NCI-H2196 (cell line): ENCODE results near the gene BPGM.
A peak's percentile ranks its signal among the peaks of the same experiment; 100 is the strongest.
"Not testable (repeated sequence)": the region's sequence is repeated elsewhere in the genome, so short reads cannot be mapped to it uniquely, and the experiment has no call there.

ENCODE experiments used
- DNase-seq: peaks from one replicate; lab custom pipeline; 2025; ENCODE audit not compliant: unreplicated experiment; lab: John Stamatoyannopoulos, UW

Gene BPGM

GRCh38 chr7:134630893-134631292, 15.8 kb upstream of the BPGM start:
- DNase-seq = no peak

DNA sequence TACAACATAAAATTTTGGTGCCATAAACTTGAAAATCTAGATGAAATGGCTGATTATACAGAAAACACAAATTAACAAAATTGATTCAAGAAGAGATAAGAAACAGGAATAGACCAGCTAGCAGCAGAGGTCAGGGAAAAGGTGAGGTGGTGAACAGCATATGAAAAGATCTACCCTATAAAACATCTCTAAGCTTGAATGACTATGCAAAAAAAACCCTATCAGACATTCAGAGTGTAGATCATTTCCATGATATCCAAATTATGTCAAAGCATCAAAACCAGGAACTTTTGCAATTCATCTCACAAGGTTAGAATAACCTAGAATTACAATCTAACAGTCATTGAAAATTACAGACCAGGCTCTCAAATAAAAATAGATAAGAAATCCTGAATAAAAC, 14.6 kb upstream of the BPGM start:
- no peak for DNase-seq

DNA sequence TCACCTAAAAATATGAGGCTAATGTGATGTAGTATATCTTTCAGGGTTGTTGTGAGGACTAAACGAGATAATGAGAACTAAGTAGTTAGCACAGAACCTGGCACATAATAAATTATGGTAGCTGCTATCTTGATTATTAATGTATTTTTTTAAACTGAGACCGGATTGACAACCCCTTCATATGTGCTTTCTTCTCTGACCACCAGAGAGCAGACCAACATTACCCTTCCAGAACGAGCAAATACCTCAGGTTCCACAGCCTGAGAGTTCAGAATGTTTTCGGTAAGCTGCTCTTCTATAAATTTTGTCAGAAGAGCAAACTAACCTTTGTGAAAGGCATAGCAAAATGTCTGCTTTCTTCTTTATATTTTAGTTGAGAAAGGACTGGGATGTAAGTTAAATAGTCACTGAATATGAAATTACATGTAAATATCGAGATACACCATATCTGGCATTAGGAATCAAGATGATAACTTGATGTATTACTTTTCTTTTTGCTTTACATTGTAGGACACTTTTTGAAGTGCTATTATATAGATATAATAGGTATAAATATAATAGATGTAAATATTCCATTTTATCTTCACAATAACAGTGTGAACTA, 13.6 kb upstream of the BPGM start:
- DNase-seq = peak; percentile 9

DNA sequence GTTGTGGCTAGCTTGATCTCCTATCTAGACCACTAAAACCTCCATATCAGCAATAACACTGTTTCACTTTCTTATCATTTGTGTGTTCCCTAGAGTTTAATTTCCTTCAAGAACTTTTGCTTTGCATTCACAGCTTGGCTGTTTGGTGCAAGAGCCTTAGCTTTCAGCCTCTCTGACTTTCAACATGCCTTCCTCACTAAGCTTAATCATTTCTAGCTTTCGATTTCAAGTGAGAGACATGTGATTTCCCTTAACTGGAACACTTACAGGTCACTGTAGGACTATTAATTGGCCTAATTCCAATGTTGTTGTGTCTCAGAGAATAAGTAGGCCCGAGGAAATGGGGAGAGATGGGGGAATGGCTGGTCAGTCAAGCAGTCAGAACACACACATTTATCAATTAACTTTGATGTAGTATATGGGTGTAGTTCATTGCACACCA, 10.6 kb upstream of the BPGM start:
- DNase-seq = no peak

DNA sequence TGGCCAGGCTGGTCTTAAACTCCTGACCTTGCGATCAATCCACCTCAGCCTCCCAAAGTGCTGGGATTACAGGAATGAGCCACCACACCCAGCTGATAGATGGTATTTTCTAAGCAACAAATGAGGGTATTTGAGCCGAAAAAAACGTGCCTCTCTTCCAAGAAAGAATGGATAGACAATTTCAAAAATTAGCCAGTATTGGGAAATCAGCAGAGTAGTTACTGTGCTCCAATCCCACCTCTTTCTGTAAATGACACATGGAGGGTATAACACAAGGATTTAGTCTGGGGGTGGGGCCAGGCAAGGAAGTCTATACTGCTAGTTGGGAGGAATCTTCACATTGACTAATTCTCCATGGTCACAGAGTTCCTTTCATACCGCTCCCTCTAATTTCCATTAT, 9.2 kb upstream of the BPGM start:
- DNase-seq = no peak

GRCh38 chr7:134637934-134638719, 8.5 kb upstream of the BPGM start:
- no peak for DNase-seq

- DNase-seq = no peak
Observed at GRCh38 chr7:134639061-134639460, 7.6 kb upstream of the BPGM start.

GRCh38 chr7:134639683-134640279, 6.9 kb upstream of the BPGM start:
- no peak for DNase-seq

- DNase-seq = no peak
Observed at GRCh38 chr7:134640842-134641715, 5.6 kb upstream of the BPGM start.

GRCh38 chr7:134641981-134642380, 4.7 kb upstream of the BPGM start:
- not testable (repeated sequence) for DNase-seq

DNA sequence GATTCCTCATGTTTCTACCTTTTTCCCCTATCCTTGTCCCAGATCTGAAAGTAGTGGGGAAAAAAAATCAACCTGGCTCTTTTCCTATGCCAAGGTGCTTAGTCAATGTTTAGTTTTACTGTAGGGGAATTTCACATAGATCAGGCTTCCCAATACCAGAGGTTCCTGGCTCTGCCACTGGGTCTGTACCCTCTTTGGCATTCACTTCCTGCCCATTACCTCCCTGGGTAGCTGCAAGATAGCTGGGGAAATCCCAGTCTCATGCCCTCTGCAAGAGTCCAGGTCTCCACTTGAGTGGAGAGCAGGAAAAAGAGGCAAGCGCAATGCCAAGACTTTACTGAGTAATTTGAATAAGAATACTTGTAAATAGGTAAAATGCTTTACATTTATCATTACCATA, 3.5 kb upstream of the BPGM start:
- DNase-seq = no peak

DNA sequence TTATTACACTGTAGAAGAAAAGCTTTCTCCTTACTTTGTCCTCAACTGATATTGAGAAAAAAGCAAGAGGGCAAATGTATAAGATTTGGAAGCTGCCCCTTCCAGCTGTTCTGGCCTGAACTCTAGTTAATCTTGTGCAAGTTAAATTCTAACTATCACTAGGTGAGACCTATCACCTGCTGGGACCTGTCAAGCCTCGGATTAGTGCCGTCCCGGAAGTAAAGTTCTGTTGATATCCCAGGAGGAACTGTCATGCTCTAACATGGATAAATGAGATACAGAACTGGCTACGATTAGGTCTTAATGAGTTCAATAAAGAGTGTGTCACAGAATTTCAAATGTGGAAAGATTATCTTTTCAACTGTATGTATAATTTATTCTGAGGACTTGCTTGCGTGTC, 1.2 kb upstream of the BPGM start:
- no peak for DNase-seq

DNA sequence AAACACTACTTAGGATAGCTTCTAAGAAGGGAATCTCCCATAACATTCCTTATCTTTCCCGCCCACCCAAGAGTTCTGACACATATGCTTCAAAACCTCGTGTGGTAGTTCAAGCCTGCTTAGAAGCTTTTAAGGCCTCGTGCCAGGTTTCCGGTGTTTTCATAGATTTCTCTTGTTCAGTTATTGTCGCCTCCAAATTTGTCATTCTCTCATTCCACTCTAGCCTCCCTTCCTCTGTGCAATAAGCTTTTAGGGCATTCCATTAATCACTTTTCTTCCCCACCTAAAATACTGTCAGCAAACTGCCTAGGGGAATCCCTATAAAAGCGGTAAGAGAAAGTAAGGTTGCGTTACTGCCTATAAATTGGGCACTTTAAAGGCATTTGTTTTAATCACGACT, 718 bp upstream of the BPGM start:
- DNase-seq = no peak

DNA sequence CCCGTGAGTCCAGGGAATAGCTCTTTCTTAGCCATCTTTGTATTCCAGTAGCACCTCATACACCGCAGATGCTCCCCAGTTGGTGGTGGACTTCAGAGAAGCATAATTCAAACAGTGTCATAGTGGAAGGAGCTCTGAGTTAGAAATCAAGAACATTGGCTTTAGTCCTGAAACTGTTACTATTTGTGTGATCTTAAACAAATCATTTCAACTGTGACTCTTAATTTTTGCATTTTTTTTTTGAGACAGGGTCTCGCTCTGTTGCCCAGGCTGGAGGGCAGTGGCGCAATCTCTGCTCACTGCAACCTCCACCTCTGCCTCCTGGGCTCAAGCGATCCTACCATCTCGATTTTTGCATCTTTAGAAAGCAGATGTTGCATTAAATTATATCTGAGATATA, 1.8 kb downstream of the BPGM start:
- DNase-seq = no peak

GRCh38 chr7:134649226-134649775, 2.6 kb downstream of the BPGM start:
- no peak for DNase-seq

DNA sequence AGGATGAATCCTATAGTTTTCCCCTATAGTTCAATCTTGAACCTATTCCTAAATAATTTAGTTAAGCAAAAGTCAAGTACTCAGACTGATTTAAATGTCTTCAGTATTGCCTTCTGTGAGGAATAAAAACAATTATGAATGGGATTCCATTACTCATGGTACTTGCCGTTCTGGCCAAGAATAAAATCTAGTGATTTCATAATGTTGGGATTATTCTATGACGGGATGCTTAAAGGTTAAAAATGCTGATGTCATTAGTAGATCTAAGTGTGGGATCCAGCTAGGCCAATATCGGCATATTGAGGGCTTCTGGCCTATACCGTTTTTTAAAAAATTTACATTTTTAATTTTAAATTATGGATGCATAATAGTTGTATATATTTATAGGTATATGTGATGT, 5.3 kb downstream of the BPGM start:
- DNase-seq = no peak

GRCh38 chr7:134654104-134654775, 7.6 kb downstream of the BPGM start:
- DNase-seq = no peak

DNA sequence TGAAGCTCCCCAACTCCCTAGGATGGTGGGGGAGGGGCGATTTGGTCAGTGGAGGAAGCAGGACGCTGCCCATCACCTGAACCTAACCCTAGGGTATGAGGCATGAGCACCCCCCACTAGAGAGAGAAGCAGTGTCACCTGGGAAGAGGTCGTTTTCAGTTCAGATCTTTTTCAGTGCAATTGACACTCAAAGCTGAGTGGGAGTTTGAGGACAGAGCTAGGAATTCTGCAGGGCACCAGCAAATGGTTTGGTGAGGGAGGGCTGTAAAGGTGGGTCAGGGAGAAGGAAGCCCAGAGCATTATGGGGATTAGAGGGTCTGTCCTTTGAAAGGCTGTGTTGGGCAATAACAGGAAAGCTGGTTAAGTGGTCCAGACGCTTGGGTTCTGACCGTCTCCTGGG, 10.9 kb downstream of the BPGM start:
- no peak for DNase-seq

DNA sequence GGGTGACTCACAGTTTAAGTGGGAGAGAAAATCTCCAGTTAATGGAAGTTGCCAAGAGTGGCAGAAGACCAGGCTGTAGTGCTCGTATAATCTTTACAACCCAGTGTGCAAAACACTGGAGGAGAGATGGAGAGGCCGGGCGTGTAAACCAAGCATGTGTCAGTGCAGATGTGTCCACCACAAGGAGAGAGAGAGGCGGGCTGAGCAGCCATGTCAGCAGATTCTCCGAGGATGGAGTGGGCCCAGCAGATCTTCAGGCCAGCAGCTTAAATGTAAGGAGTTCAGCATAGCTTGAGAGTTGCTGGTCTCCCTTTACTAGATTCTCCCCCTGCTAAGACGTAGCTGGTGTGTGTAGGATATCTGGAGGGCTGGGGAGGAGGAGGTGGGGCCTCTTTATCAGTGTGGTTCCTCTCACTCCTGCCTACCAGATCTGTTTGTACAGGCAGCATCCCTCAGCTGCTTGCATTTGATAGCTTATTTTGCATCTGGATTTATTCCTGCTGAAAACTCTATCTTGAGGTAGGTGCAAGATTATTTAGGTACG, 13.7 kb downstream of the BPGM start:
- no peak for DNase-seq

DNA sequence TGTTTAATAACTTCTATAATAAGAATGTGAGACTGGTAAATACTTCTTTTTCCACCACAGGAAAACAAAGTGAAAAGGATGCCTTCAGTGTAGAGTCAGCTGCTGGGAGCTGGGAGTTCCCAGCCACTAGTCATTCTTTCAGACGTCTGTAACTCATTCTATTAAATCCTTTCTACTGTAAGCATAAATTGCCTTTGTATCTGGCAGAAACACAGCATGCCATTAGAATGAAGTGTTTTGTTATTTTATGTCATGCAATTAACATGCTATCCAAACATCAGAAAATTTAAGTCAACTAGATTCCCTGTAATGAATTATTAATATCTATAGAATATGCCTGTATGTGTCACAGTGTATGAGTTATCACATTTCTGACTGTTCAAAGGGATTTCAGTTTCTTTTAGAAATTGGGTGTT, 14.3 kb downstream of the BPGM start:
- no peak for DNase-seq
